HCT116 (cell line): ENCODE measurements around the gene ARPC1B.

ENCODE experiments used
- EZH2 ChIP-seq: fragments of 200-600 bp; sonication (generic); IDR thresholded peaks from 2 replicates; pipeline ENCODE4 v1.6.1; 2017; ENCODE audit warnings: antibody characterized with exemption, mixed run types
- ZFX ChIP-seq: fragments of 450-650 bp; IDR thresholded peaks from 2 replicates; pipeline ENCODE4 v1.6.1; 2017

GRCh38 chr7:99331002-99331401 is 43.5 kb upstream of the ARPC1B start:
- TF ChIP-seq EZH2 = no peak
- no peak for TF ChIP-seq ZFX
